HUES64 (cell line): ENCODE data around the gene RNGTT.

Experiments used
- H3K27ac ChIP-seq: 2 replicates; pipeline ENCODE4 v1.7.0; 2013; ENCODE audit warnings: low read depth, low read length, inconsistent platforms
- H3K27me3 ChIP-seq: 2 replicates; pipeline ENCODE4 v1.6.1; 2013; ENCODE audit warnings: mild to moderate bottlenecking, low read length; ENCODE audit not compliant: insufficient read depth
- H3K36me3 ChIP-seq: 2 replicates; pipeline ENCODE4 v1.6.1; 2013; ENCODE audit warnings: mild to moderate bottlenecking, low read length; ENCODE audit not compliant: insufficient read depth
- H3K4me1 ChIP-seq: 2 replicates; pipeline ENCODE4 v1.6.1; 2013; ENCODE audit warnings: mild to moderate bottlenecking, low read length, moderate library complexity; ENCODE audit not compliant: insufficient read depth
- H3K4me3 ChIP-seq: 2 replicates; pipeline ENCODE4 v1.5.1; 2013; ENCODE audit warnings: mild to moderate bottlenecking, low read length, moderate library complexity
- H3K9ac ChIP-seq: 2 replicates; pipeline ENCODE4 v1.6.1; 2013; ENCODE audit warnings: mild to moderate bottlenecking, low read depth, low read length
- H3K9me3 ChIP-seq: 2 replicates; pipeline ENCODE4 v1.6.1; 2013; ENCODE audit warnings: low read depth, low read length; ENCODE audit not compliant: insufficient read depth
- WGBS: fragments of 150-250, 120-280 bp; methylation state at CpG from one replicate; pipeline ENCODE4 v1.1.7; 2013; ENCODE audit warnings: missing lambda C conversion rate; 5-methylcytosine and 5-hydroxymethylcytosine counted together

The RNGTT gene

GRCh38 chr6:88921734-88922133, 41.7 kb downstream of the RNGTT start:
- 0 out of 2 replicates have a peak, but pooled peaks cover 3% of the 10 kb centered on the region for H3K9me3 ChIP-seq
- H3K36me3 ChIP-seq, result peaks cover 27% of the 10 kb centered on the region
- H3K27me3 ChIP-seq, result no peaks in the 10 kb centered on the region
- H3K4me3 ChIP-seq, result no peak overlapping the region
- H3K27ac ChIP-seq, result no peak overlapping the region
- H3K4me1 ChIP-seq, result no peaks in the 10 kb centered on the region
- WGBS, result no CpG with 5 or more reads among the region's 1 CpG
- no peak overlapping the region for H3K9ac ChIP-seq

- no peak overlapping the region for H3K4me3 ChIP-seq
These were observed 42.4 kb downstream of the RNGTT start for GRCh38 chr6:88920774-88921733.

GRCh38 chr6:88920088-88920487, 43.3 kb downstream of the RNGTT start:
- Histone ChIP-seq H3K4me1 (no peaks in the 10 kb centered on the region), H3K9ac (no peak overlapping the region), H3K4me3 (no peak overlapping the region), H3K9me3 (0 out of 2 replicates have a peak, but pooled peaks cover 3% of the 10 kb centered on the region), H3K27me3 (no peaks in the 10 kb centered on the region), H3K27ac (no peak overlapping the region), H3K36me3 (peaks cover 16% of the 10 kb centered on the region)
- WGBS, result no CpG with 5 or more reads among the region's 2 CpGs

More at GRCh38 chr6:88920774-88921733, 42.4 kb downstream of the RNGTT start:
- Histone ChIP-seq H3K27ac (no peak overlapping the region), H3K9me3 (0 out of 2 replicates have a peak, but pooled peaks cover 3% of the 10 kb centered on the region), H3K4me1 (no peaks in the 10 kb centered on the region), H3K36me3 (peaks cover 22% of the 10 kb centered on the region), H3K27me3 (no peaks in the 10 kb centered on the region), H3K9ac (no peak overlapping the region)
- WGBS, result 100% methylated on average over 1 of the region's 1 CpG

GRCh38 chr6:88919032-88919431, 44.4 kb downstream of the RNGTT start:
- no peaks in the 10 kb centered on the region for H3K27me3 ChIP-seq
- WGBS, result no CpG with 5 or more reads among the region's 1 CpG
- 0 out of 2 replicates have a peak, but pooled peaks cover 3% of the 10 kb centered on the region for H3K9me3 ChIP-seq
- no peak overlapping the region for H3K27ac ChIP-seq
- peaks cover 7% of the 10 kb centered on the region for H3K4me1 ChIP-seq
- H3K9ac ChIP-seq, result no peak overlapping the region
- H3K4me3 ChIP-seq, result no peak overlapping the region
- H3K36me3 ChIP-seq, result peaks cover 15% of the 10 kb centered on the region

GRCh38 chr6:88916615-88917208, 46.7 kb downstream of the RNGTT start:
- Histone ChIP-seq H3K27me3 (no peaks in the 10 kb centered on the region), H3K4me3 (no peak overlapping the region), H3K27ac (no peak overlapping the region), H3K36me3 (no peaks in the 10 kb centered on the region), H3K9me3 (no peaks in the 10 kb centered on the region), H3K4me1 (peaks cover 24% of the 10 kb centered on the region), H3K9ac (no peak overlapping the region)
- 100% methylated on average over 1 of the region's 1 CpG for WGBS

GRCh38 chr6:88914895-88915598, 48.4 kb downstream of the RNGTT start:
- Histone ChIP-seq H3K4me1 (peaks cover 32% of the 10 kb centered on the region), H3K4me3 (no peak overlapping the region)

GRCh38 chr6:88914180-88914579, 49.2 kb downstream of the RNGTT start:
- H3K9ac ChIP-seq, result no peak overlapping the region
- H3K4me1 ChIP-seq, result peaks cover 32% of the 10 kb centered on the region
- no peaks in the 10 kb centered on the region for H3K27me3 ChIP-seq
- peak overlapping the region; percentile 40; the same call in 1 of the 2 replicates for H3K27ac ChIP-seq
- no peaks in the 10 kb centered on the region for H3K36me3 ChIP-seq
- H3K4me3 ChIP-seq, result no peak overlapping the region
- H3K9me3 ChIP-seq, result no peaks in the 10 kb centered on the region
- 87% methylated on average over 4 of the region's 4 CpGs for WGBS

More at GRCh38 chr6:88914895-88915598, 48.4 kb downstream of the RNGTT start:
- Histone ChIP-seq H3K9ac (no peak overlapping the region), H3K9me3 (no peaks in the 10 kb centered on the region), H3K27me3 (no peaks in the 10 kb centered on the region), H3K36me3 (no peaks in the 10 kb centered on the region), H3K27ac (no peak overlapping the region)
- WGBS, result 94% methylated on average over 3 of the region's 3 CpGs

- H3K4me1 ChIP-seq, result peaks cover 32% of the 10 kb centered on the region
- no peak overlapping the region for H3K9ac ChIP-seq
- H3K4me3 ChIP-seq, result no peak overlapping the region
- H3K36me3 ChIP-seq, result no peaks in the 10 kb centered on the region
- no peaks in the 10 kb centered on the region for H3K9me3 ChIP-seq
- 84% methylated on average over 3 of the region's 3 CpGs for WGBS
- H3K27me3 ChIP-seq, result no peaks in the 10 kb centered on the region
- 0 out of 2 replicates have a peak overlapping the region, but pooled peaks have one; percentile 40 for H3K27ac ChIP-seq
These were observed 49.9 kb downstream of the RNGTT start for GRCh38 chr6:88913471-88913870.

- WGBS, result 91% methylated on average over 7 of the region's 7 CpGs
- no peak overlapping the region for H3K9ac ChIP-seq
These were observed 52.3 kb downstream of the RNGTT start for GRCh38 chr6:88910922-88911778.

More at GRCh38 chr6:88910922-88911778, 52.3 kb downstream of the RNGTT start:
- Histone ChIP-seq H3K27me3 (no peaks in the 10 kb centered on the region), H3K4me3 (no peak overlapping the region), H3K36me3 (no peaks in the 10 kb centered on the region), H3K27ac (no peak overlapping the region), H3K9me3 (no peaks in the 10 kb centered on the region), H3K4me1 (peaks cover 32% of the 10 kb centered on the region)
